ENCODE measurements around the gene PRPH. TPM values are rescaled to one million over a fixed set of nuclear protein-coding genes. Genes with fewer than 3 reads are reported as not detected.
"Not testable (repeated sequence)": the region's sequence is repeated elsewhere in the genome, so short reads cannot be mapped to it uniquely, and the experiment has no call there.

Gene PRPH
- total and polyA plus RNA-seq, 2 donors from 2014 or later, result 0.71 to 2.7 TPM

- DNase-seq, result no peak
- Histone ChIP-seq H3K27ac (ENCODE audit: low read depth in 2 of 2, low read length in 2 of 2) (no peak overlapping the region), H3K4me3 (ENCODE audit: low read length in 3 of 3) (no peak overlapping the region)
Observed at GRCh38 chr12:49305762-49306510, 11.0 kb downstream of the PRPH start.

GRCh38 chr12:49309386-49309785, 14.4 kb downstream of the PRPH start:
- no peaks in the 10 kb centered on the region for H3K27me3 ChIP-seq (ENCODE audit: control insufficient read depth, insufficient read depth, low read length)
- no peaks in the 10 kb centered on the region for H3K4me1 ChIP-seq (ENCODE audit: control insufficient read depth in 2 of 3, insufficient read depth in 2 of 3, low read depth in 1 of 3, low read length in 3 of 3)
- H3K4me3 ChIP-seq (ENCODE audit: low read length in 3 of 3), result no peak overlapping the region
- no peak overlapping the region for H3K27ac ChIP-seq (ENCODE audit: low read depth in 2 of 2, low read length in 2 of 2)
- intact Hi-C loops (cut with DNase I), result no loop called here
- H3K9ac ChIP-seq (ENCODE audit: low read length in 3 of 3), result no peak overlapping the region
- TF ChIP-seq CTCF (IDR thresholded peaks at IDR 0.05; ENCODE audit: borderline replicate concordance, extremely low read depth, insufficient read depth), result no peak
- H3K9me3 ChIP-seq (ENCODE audit: control insufficient read depth in 2 of 3, insufficient read depth in 1 of 3, low read length in 3 of 3), result no peaks in the 10 kb centered on the region
- peak in 3 of 5 donors; percentile 45 to 68 (median 61) for DNase-seq
- H3K36me3 ChIP-seq (ENCODE audit: control insufficient read depth in 2 of 3, insufficient read depth in 3 of 3, low read length in 3 of 3), result no peaks in the 10 kb centered on the region
- no peak for FAIRE-seq

More at GRCh38 chr12:49305762-49306510, 11.0 kb downstream of the PRPH start:
- no peak for TF ChIP-seq CTCF (IDR thresholded peaks at IDR 0.05; ENCODE audit: borderline replicate concordance, extremely low read depth, insufficient read depth)
- Histone ChIP-seq H3K27me3 (ENCODE audit: control insufficient read depth, insufficient read depth, low read length) (peaks cover 3% of the 10 kb centered on the region), H3K9ac (ENCODE audit: low read length in 3 of 3) (no peak overlapping the region), H3K36me3 (ENCODE audit: control insufficient read depth in 2 of 3, insufficient read depth in 3 of 3, low read length in 3 of 3) (no peaks in the 10 kb centered on the region), H3K4me1 (ENCODE audit: control insufficient read depth in 2 of 3, insufficient read depth in 2 of 3, low read depth in 1 of 3, low read length in 3 of 3) (no peaks in the 10 kb centered on the region), H3K9me3 (ENCODE audit: control insufficient read depth in 2 of 3, insufficient read depth in 1 of 3, low read length in 3 of 3) (no peaks in the 10 kb centered on the region)
- FAIRE-seq, result no peak
- intact Hi-C loops (cut with DNase I), result no loop called here

GRCh38 chr12:49310451-49311000, 15.6 kb downstream of the PRPH start:
- intact Hi-C loops (cut with DNase I); H3K9ac ChIP-seq (ENCODE audit: low read length in 3 of 3); H3K27ac ChIP-seq (ENCODE audit: low read depth in 2 of 2, low read length in 2 of 2); FAIRE-seq; H3K9me3 ChIP-seq (ENCODE audit: control insufficient read depth in 2 of 3, insufficient read depth in 1 of 3, low read length in 3 of 3); DNase-seq; H3K27me3 ChIP-seq (ENCODE audit: control insufficient read depth, insufficient read depth, low read length); H3K36me3 ChIP-seq (ENCODE audit: control insufficient read depth in 2 of 3, insufficient read depth in 3 of 3, low read length in 3 of 3); H3K4me3 ChIP-seq (ENCODE audit: low read length in 3 of 3); H3K4me1 ChIP-seq (ENCODE audit: control insufficient read depth in 2 of 3, insufficient read depth in 2 of 3, low read depth in 1 of 3, low read length in 3 of 3): not testable (repeated sequence)

- intact Hi-C loops (cut with DNase I), result no loop called here
- H3K9me3 ChIP-seq (ENCODE audit: control insufficient read depth in 2 of 3, insufficient read depth in 1 of 3, low read length in 3 of 3), result no peaks in the 10 kb centered on the region
- FAIRE-seq (no peak), DNase-seq (no peak)
- no peaks in the 10 kb centered on the region for H3K27me3 ChIP-seq (ENCODE audit: control insufficient read depth, insufficient read depth, low read length)
- H3K27ac ChIP-seq (ENCODE audit: low read depth in 2 of 2, low read length in 2 of 2), result no peak overlapping the region
- H3K36me3 ChIP-seq (ENCODE audit: control insufficient read depth in 2 of 3, insufficient read depth in 3 of 3, low read length in 3 of 3), result no peaks in the 10 kb centered on the region
- no peaks in the 10 kb centered on the region for H3K4me1 ChIP-seq (ENCODE audit: control insufficient read depth in 2 of 3, insufficient read depth in 2 of 3, low read depth in 1 of 3, low read length in 3 of 3)
- no peak overlapping the region for H3K9ac ChIP-seq (ENCODE audit: low read length in 3 of 3)
- no peak for TF ChIP-seq CTCF (IDR thresholded peaks at IDR 0.05; ENCODE audit: borderline replicate concordance, extremely low read depth, insufficient read depth)
- no peak overlapping the region for H3K4me3 ChIP-seq (ENCODE audit: low read length in 3 of 3)
Observed at GRCh38 chr12:49314811-49315210, 19.9 kb downstream of the PRPH start.

GRCh38 chr12:49317118-49317517, 22.2 kb downstream of the PRPH start:
- H3K9ac ChIP-seq (ENCODE audit: low read length in 3 of 3); DNase-seq; H3K27me3 ChIP-seq (ENCODE audit: control insufficient read depth, insufficient read depth, low read length); FAIRE-seq; H3K4me1 ChIP-seq (ENCODE audit: control insufficient read depth in 2 of 3, insufficient read depth in 2 of 3, low read depth in 1 of 3, low read length in 3 of 3); H3K36me3 ChIP-seq (ENCODE audit: control insufficient read depth in 2 of 3, insufficient read depth in 3 of 3, low read length in 3 of 3); H3K9me3 ChIP-seq (ENCODE audit: control insufficient read depth in 2 of 3, insufficient read depth in 1 of 3, low read length in 3 of 3); intact Hi-C loops (cut with DNase I); H3K27ac ChIP-seq (ENCODE audit: low read depth in 2 of 2, low read length in 2 of 2); H3K4me3 ChIP-seq (ENCODE audit: low read length in 3 of 3): not testable (repeated sequence)

GRCh38 chr12:49320411-49321103, 25.6 kb downstream of the PRPH start:
- H3K9ac ChIP-seq (ENCODE audit: low read length in 3 of 3); H3K9me3 ChIP-seq (ENCODE audit: control insufficient read depth in 2 of 3, insufficient read depth in 1 of 3, low read length in 3 of 3); H3K4me1 ChIP-seq (ENCODE audit: control insufficient read depth in 2 of 3, insufficient read depth in 2 of 3, low read depth in 1 of 3, low read length in 3 of 3); H3K27ac ChIP-seq (ENCODE audit: low read depth in 2 of 2, low read length in 2 of 2); H3K27me3 ChIP-seq (ENCODE audit: control insufficient read depth, insufficient read depth, low read length); H3K36me3 ChIP-seq (ENCODE audit: control insufficient read depth in 2 of 3, insufficient read depth in 3 of 3, low read length in 3 of 3); intact Hi-C loops (cut with DNase I); DNase-seq; FAIRE-seq; H3K4me3 ChIP-seq (ENCODE audit: low read length in 3 of 3): not testable (repeated sequence)
